Retinal pigment epithelial cell (primary cell): ENCODE results near the gene CLTB.

Source experiments
- DNase-seq: peaks from one replicate; pipeline ENCODE4 v3.0.0-alpha.2; 2010; ENCODE audit warnings: low read depth
- H3K4me3 ChIP-seq: 2 replicates; pipeline ENCODE4 v1.5.1; 2011; ENCODE audit warnings: mild to moderate bottlenecking, low read length, control low read depth, moderate library complexity
- TF ChIP-seq, protein P1 (sequence below): conservative IDR thresholded peaks from 2 replicates; pipeline ENCODE4 v1.5.1; 2011; ENCODE audit warnings: low read depth, low read length, control low read depth, inconsistent platforms

The CLTB gene

DNA sequence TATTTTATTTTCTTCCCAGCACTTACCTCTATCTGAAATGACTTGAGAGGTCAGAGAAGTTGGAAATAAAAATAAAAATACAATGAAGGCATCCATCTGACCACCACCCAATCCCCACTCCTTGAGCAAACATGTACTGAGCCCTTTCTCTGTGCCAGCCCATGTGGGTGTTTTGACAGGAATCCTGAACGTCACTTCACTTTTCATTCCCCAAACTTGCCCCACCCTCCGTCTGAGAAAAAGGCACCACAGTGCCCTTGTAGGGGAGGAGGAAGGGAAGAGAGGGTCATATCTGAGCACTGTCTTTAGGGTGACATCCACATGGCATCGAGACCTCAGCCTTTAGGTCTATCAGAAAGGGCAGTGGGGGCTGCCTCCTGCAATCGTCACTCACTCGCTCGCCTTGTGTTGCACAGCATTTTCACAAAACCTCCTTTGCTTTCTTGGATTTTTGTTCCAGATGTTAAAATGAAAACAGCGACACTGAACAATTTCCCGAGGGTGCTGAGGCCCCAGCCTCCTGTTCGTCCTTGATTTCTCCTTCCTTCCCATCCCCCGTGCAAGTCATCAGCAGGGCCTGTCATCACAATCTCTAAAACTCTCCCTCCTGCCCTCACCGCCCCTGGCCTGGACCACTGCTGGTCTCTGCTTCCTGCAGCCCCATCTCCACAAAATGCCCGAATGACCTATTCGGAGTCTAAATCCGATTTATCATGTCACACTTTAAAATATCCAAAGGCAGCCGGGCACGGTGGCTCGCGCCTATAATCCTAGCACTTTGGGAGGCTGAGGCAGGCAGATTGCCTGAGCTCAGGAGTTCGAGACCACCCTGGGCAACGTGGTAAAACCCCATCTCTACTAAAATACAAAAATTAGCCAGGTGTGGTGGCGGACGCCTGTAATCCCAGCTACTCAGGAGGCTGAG lies 14.8 kb downstream of the CLTB start:
- no peak overlapping the region for H3K4me3 ChIP-seq
- TF ChIP-seq, protein P1, sequence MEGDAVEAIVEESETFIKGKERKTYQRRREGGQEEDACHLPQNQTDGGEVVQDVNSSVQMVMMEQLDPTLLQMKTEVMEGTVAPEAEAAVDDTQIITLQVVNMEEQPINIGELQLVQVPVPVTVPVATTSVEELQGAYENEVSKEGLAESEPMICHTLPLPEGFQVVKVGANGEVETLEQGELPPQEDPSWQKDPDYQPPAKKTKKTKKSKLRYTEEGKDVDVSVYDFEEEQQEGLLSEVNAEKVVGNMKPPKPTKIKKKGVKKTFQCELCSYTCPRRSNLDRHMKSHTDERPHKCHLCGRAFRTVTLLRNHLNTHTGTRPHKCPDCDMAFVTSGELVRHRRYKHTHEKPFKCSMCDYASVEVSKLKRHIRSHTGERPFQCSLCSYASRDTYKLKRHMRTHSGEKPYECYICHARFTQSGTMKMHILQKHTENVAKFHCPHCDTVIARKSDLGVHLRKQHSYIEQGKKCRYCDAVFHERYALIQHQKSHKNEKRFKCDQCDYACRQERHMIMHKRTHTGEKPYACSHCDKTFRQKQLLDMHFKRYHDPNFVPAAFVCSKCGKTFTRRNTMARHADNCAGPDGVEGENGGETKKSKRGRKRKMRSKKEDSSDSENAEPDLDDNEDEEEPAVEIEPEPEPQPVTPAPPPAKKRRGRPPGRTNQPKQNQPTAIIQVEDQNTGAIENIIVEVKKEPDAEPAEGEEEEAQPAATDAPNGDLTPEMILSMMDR = no peak
- no peak for DNase-seq

DNA sequence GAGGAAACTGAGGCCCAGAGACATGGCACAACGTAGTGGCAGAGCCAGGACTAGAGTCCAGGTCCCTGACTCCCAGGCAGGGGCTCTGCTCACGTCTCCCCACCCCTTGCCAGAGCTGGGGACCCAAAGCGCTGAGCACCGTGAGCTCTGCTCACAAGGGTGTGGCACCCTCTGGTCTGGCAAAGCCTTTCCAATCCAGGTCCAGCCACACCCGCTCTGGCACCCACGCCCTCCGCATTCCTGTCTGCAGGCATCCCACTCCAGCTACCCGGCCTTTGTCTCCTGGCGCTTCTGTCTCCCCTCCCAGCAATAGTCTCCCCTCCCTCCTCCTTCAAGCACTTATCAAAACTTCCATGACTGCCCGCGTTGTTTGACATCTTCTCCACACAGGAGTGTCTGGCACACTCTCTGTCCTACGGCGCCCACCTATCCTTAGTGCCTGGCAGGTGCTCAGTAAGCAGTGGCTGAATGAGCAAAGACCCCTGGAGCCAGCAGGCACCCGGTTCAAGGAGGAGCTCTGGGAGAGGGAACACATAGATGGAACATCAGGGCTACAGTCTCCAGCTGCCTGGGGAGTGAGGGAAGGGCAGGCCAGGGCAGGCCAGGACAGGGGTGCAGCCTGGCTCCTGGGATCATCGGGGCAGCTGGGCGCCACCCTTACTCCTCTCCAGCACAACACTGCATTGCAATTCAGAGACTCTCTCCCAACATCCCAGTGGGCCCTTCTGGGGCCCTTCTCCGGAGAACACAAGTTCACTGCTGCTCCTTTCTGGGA lies 15.8 kb downstream of the CLTB start:
- DNase-seq = no peak
- TF ChIP-seq, protein P1 = no peak
- H3K4me3 ChIP-seq = no peak overlapping the region

DNA sequence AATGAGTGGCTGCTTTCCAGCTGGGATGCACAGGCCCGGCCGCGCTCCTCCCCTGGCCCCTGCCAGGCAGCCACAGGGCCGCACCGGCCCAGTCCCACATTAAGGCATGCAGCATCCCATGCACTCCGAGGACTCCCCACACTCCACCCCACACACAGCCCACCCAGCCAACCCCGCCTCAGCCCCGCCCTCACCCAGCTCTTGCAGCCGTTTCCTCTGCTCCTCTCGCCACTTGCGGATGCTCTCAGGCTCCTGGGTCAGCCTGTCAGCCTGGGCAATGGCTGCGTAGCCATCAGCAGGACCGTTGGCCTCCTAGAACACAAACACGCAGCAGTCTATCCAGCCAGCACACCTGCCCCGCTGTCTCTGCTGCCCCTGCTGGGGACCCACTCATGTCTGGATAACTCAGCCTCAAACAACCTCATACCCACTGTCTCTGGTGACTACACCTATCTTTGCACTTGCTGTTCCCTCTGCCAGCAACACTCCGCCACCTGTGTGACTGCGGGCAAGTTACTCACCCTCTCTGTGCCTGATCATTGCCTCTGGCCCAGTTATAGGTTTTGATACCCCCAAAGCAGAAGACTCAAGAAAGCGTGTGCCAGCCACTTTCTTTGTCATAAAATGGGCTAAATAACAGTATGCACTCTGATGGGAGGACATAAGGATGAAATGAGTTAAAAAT lies 18.5 kb downstream of the CLTB start:
- TF ChIP-seq, protein P1 = no peak

DNA sequence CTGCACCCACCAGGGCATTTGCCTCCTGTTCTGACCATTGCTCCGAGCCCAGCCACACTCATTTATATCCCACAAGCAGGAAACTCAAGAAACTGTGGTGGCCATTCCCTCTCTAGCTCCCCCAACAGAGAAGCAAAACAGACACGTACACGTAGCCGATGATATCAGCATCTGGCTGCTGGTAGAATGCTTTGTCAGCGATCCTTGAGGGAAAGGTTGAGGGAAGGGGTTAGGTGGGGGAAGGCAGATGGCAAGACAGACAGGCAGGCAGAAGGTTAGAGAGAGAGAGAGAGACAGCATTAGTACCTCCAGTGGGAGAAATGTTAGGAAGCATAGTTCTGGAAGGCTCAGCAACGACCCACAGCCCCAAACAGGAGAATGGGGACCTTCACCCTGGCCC lies 20.0 kb downstream of the CLTB start:
- TF ChIP-seq, protein P1 = no peak
- no peak overlapping the region for H3K4me3 ChIP-seq
- no peak for DNase-seq

More for the DNA sequence above, 18.5 kb downstream of the CLTB start:
- no peak for DNase-seq
- H3K4me3 ChIP-seq = no peak overlapping the region

DNA sequence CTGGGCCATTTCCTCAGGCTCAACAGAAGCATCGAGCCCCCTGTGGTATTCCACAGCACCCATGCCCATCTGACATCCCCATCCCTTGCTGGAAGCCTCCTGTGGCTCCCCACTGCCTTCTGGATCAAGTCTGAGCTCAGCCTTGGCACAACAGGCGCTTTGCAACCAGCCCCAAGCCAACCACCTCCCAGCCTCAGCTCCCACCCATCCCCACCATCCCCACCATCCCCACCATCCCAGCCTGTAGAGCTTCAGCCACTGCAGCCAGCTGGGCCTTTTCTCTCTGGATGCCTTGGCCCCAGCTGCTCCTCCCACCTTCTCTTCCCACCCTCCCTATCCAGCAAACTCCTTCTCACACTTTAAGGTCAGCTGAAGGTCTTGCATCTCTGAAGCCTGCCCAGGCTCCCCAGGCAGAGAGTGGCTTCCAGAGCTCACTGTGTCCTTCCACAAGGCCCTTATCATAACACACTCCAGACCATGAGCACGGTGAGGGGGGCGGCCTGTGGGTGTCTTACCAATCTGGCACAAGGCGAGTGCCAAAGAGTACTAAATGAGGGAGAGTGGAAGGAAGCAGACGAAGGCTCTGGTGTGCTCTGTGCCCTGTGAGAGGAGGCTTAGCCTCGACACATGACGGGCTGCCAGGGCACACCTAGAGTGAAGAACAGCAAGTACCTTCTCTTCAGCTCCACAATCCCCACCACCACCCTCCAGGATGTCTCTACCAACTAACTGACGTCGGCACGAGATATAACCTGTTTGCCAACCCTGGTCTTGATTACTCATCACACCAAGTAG lies 21.3 kb downstream of the CLTB start:
- TF ChIP-seq, protein P1 = no peak
- DNase-seq = no peak
- no peak overlapping the region for H3K4me3 ChIP-seq

DNA sequence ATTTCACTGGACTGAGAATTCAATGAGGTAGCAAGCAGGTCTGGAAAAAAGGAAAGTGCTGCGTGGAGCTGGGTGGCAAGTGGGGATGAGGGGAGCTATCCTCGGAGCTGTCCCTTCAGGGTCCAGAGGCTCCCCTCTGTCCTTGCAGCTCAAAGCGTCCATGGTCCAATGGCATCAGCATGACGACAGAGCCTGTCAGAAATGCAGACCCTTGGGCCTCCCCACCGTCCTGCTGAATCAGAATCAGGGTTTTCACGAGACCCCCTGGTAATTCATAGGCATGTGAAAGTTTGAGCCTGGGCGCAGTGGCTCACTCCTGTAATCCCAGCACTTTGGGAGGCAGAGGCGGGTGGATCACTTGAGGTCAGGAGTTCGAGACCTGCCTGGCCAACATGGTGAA lies 22.2 kb downstream of the CLTB start:
- no peak overlapping the region for H3K4me3 ChIP-seq
- TF ChIP-seq, protein P1 = no peak
- DNase-seq = no peak
